Stimulated activated naive B cell treated with anti-CD40 and anti-IgM and Interleukin-4, amounts not matched to agents 10 μg/mL and 1 μg/mL and 100 μg/mL, for 72 hours (primary cell): Measurements from ENCODE around the gene MTX1.
A peak's percentile ranks its signal among the peaks of the same experiment; 100 is the strongest.

Experiments used
- ATAC-seq, 2 donors: fragments of 150-1000 bp; cut with Tn5 transposase; replicated peaks; 2 replicates each; pipeline ENCODE4 v1.10.0; 2021; ENCODE audit warnings: moderate library complexity in 1 of 2
- DNase-seq: peaks from one replicate; pipeline ENCODE4 v3.0.0; 2021
- H3K27ac Mint-ChIP-seq: one replicate; pipeline ENCODE4 v1.8.0; 2022; ENCODE audit warnings: mild to moderate bottlenecking, mixed read lengths
- H3K27me3 Mint-ChIP-seq, 2 donors: one replicate each; pipeline ENCODE4 v1.8.0; 2022; ENCODE audit warnings: mixed read lengths in 2 of 2
- H3K36me3 Mint-ChIP-seq, 2 donors: one replicate each; pipeline ENCODE4 v1.8.0; 2022; ENCODE audit warnings: mixed read lengths in 2 of 2, mild to moderate bottlenecking in 1 of 2
- H3K4me1 Mint-ChIP-seq, 2 donors: one replicate each; pipeline ENCODE4 v1.8.0; 2022; ENCODE audit warnings: mixed read lengths in 2 of 2, mild to moderate bottlenecking in 1 of 2
- H3K4me3 Mint-ChIP-seq, 2 donors: one replicate each; pipeline ENCODE4 v1.8.0; 2022; ENCODE audit warnings: mild to moderate bottlenecking in 2 of 2, mixed read lengths in 2 of 2, moderate library complexity in 1 of 2
- H3K9me3 Mint-ChIP-seq, 2 donors: one replicate each; pipeline ENCODE4 v1.8.0; 2022; ENCODE audit warnings: mixed read lengths in 2 of 2, mild to moderate bottlenecking in 1 of 2

MTX1 gene

DNA sequence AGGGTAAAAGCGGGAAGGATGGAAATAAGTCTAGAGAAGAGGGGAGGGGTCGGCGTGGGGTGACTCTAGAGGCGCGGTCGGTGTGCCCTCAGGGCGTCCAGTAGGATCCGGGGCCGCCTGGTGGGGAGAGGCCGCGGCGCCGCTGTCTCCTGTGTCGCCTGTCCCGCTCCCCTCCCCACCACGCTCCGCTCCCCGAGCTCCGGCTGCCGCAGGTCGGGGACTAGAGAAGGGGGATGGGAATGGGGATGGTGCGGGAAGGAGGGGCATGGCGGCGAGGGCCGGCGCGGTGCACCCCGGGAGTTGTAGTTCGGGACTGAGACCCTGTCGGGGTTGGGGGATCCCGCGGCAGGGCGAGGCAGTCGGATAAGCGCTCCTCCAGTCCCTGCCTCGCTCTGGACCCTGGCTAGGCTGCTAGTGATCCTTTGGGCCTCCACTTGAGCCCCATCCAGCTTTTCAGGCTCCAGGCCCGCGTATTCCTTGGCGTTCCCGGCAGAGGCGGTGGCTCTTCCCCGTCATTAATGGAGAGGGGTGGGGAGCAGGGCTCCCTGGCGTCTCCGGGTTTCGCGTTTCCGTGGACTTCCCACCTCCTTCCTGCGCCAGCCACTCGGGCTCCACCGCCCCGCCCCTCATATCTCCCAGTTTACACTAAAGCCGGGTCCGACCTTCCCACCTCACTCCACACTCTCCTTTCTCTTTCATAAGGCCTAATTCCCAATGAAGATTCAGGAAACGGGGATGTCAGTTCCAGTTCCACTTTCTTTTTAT, 46.9 kb downstream of the MTX1 start, which contains the start of gene ENTREP3:
Gene ENTREP3 (minus strand): TSS at position 241 of the 765 bp plus-strand sequence. CDS start 606 bp downstream, outside the sequence.
- DNase-seq (peak; percentile 69), ATAC-seq (peak; percentile 70 to 76)
- peak within 1 kb of the TSS; percentile 87 to 95 for H3K4me3 Mint-ChIP-seq
- no peaks in the 10 kb centered on the region for H3K9me3 Mint-ChIP-seq
- peaks cover 42 to 55% of the 10 kb centered on the region in 2 donors for H3K4me1 Mint-ChIP-seq
- peak within 1 kb of the TSS; percentile 87 for H3K27ac Mint-ChIP-seq
- no peaks in the 10 kb centered on the region for H3K27me3 Mint-ChIP-seq
- peaks cover 18 to 40% of the 10 kb centered on the region in 2 donors for H3K36me3 Mint-ChIP-seq

DNA sequence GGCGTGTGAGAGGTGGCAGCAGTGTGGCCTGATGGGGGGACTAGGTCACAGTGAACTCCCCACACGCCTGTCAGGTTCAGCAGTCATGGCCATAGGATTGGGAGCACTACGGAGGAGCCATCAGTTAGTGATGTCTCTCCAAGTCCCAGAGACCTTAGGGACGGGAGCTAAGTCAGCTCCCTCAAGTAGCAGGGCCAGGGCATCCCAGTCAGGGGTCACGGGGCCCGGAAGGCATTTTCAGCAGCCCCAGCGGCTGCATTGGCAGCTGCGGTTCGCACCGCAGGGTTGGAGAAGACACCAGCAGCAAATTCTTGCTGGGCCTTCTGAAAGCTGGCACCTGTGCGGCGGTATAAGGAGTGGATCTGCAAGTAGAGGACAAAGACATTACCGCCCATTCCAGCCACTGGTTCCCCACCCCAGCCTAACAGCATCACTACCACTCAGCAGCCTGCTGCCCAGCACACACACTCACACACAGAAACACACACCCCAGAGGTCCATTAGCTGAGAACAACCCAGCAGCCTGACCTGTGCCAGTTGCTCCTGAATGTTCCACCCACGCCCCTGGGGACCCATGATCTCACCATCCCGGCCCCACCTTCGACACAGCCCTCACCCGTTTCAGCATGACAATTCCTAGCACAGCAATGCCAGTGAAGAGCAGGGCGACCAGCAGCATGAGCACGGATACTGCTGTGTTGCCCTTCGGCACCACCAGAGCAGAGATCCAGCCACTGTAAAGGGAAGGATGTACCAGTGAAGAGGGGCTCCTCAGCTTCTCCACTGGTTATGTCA, 47.8 kb downstream of the MTX1 start:
- no peak for DNase-seq
- Mint-ChIP-seq H3K9me3 (no peaks in the 10 kb centered on the region), H3K27me3 (no peaks in the 10 kb centered on the region), H3K4me1 (peaks cover 42 to 57% of the 10 kb centered on the region in 2 donors), H3K27ac (peak overlapping the region; percentile 78), H3K4me3 (peak overlapping the region; percentile 87 to 95), H3K36me3 (peaks cover 23 to 44% of the 10 kb centered on the region in 2 donors)
- no peak for ATAC-seq

DNA sequence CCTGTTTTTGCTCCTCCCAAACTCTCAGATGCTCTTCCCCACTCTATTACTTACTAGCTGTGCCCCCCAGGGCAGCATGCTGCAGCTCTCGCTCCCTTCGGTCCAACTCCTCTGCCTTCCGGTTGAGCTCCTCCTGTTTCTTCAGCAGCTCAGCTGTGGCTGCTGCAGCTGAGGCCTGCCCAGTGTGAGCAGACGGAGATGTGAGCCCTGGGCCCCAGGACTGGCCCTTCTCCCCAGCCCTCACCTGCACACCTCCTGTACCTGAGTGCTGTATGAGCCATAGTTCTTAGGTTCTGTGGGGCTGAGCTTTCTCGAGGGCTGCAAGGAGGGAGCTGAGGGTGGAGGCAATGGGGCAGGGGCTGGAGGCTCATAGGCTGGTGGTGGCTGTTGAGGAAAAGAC, 51.8 kb downstream of the MTX1 start:
- H3K9me3 Mint-ChIP-seq: no peaks in the 10 kb centered on the region
- peaks cover 42 to 69% of the 10 kb centered on the region in 2 donors for H3K4me1 Mint-ChIP-seq
- H3K4me3 Mint-ChIP-seq: peak overlapping the region in 1 of 2 donors; percentile 97
- ATAC-seq (no peak), DNase-seq (no peak)
- H3K27me3 Mint-ChIP-seq: no peaks in the 10 kb centered on the region
- H3K36me3 Mint-ChIP-seq: peaks cover 52 to 69% of the 10 kb centered on the region in 2 donors
- H3K27ac Mint-ChIP-seq: peak overlapping the region; percentile 4

GRCh38 chr1:155261493-155261851, 53.0 kb downstream of the MTX1 start:
- peak overlapping the region; percentile 97 for H3K4me3 Mint-ChIP-seq
- DNase-seq (no peak), ATAC-seq (peak; percentile 28 to 53)
- H3K9me3 Mint-ChIP-seq: no peaks in the 10 kb centered on the region
- peaks cover 32 to 62% of the 10 kb centered on the region in 2 donors for H3K4me1 Mint-ChIP-seq
- H3K27me3 Mint-ChIP-seq: no peaks in the 10 kb centered on the region
- peak overlapping the region; percentile 98 for H3K27ac Mint-ChIP-seq
- H3K36me3 Mint-ChIP-seq: peaks cover 61 to 69% of the 10 kb centered on the region in 2 donors

- Mint-ChIP-seq H3K36me3 (peaks cover 62 to 67% of the 10 kb centered on the region in 2 donors), H3K4me1 (peaks cover 26 to 58% of the 10 kb centered on the region in 2 donors), H3K27me3 (no peaks in the 10 kb centered on the region), H3K27ac (peak within 1 kb of the TSS; percentile 98), H3K4me3 (peak within 1 kb of the TSS; percentile 97), H3K9me3 (no peaks in the 10 kb centered on the region)
- peak; percentile 97 for ATAC-seq
- peak; percentile 91 for DNase-seq
These were observed 53.6 kb downstream of the MTX1 start, which contains the start of gene SCAMP3 for GRCh38 chr1:155261852-155262673. Gene SCAMP3, minus strand, starts transcription at chr1:155262360. Its CDS starts 209 bp downstream, at chr1:155262151.

DNA sequence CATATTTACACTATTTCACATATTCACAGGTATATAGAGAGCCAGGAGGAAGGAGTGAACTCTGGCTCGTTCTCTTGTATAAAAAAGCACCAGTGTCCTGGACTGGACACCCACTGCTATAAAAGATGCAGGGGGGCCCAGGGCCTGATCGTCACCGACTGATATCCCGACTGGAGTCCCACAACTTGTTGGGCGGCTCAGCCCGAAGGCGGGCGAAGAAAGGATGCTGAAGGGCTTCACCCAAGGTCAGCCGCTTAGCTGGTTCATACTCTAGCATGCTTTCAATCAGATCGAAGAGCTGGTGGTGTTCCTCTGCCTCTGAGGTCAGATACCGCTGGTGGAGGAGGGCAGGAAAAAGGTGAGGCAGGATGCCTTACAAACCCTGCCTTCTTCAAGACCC, 54.6 kb downstream of the MTX1 start:
- peaks cover 25 to 52% of the 10 kb centered on the region in 2 donors for H3K4me1 Mint-ChIP-seq
- DNase-seq (no peak), ATAC-seq (no peak)
- no peaks in the 10 kb centered on the region for H3K27me3 Mint-ChIP-seq
- H3K4me3 Mint-ChIP-seq: no peak overlapping the region
- no peaks in the 10 kb centered on the region for H3K9me3 Mint-ChIP-seq
- H3K36me3 Mint-ChIP-seq: peaks cover 63 to 68% of the 10 kb centered on the region in 2 donors
- peak overlapping the region; percentile 98 for H3K27ac Mint-ChIP-seq
